HG03095 (cell line): ENCODE data around the gene HABP4.
"Not testable (repeated sequence)": the region's sequence is repeated elsewhere in the genome, so short reads cannot be mapped to it uniquely, and the experiment has no call there.

Source experiments
- ATAC-seq: cut with Tn5 transposase; IDR thresholded peaks from one replicate; pipeline ENCODE4 v1.9.1; 2021; ENCODE audit warnings: moderate library complexity; ENCODE audit not compliant: unreplicated experiment

Gene HABP4

GRCh38 chr9:96496368-96497116 lies 46.6 kb downstream of the HABP4 start:
- ATAC-seq: no peak

DNA sequence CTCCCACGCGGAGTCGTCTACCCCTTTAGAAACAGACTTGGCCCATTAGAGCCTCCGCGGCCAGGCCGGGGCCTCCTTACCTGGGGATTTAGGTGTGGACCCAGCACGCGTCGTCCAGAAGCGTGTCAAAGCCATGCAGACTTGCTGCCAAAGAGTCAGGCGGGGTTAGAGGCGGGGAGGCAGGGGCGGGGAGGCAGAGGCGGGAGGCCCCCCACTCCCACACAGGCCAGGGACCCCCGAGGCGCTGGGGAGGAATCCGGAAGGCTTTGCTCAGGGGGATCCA lies 47.1 kb downstream of the HABP4 start:
- no peak for ATAC-seq

GRCh38 chr9:96498796-96499195 lies 48.8 kb downstream of the HABP4 start:
- ATAC-seq: no peak

- no peak for ATAC-seq
Measured at GRCh38 chr9:96499257-96499656, 49.3 kb downstream of the HABP4 start.

- no peak for ATAC-seq
Measured at GRCh38 chr9:96500696-96501632, 51.0 kb downstream of the HABP4 start.

DNA sequence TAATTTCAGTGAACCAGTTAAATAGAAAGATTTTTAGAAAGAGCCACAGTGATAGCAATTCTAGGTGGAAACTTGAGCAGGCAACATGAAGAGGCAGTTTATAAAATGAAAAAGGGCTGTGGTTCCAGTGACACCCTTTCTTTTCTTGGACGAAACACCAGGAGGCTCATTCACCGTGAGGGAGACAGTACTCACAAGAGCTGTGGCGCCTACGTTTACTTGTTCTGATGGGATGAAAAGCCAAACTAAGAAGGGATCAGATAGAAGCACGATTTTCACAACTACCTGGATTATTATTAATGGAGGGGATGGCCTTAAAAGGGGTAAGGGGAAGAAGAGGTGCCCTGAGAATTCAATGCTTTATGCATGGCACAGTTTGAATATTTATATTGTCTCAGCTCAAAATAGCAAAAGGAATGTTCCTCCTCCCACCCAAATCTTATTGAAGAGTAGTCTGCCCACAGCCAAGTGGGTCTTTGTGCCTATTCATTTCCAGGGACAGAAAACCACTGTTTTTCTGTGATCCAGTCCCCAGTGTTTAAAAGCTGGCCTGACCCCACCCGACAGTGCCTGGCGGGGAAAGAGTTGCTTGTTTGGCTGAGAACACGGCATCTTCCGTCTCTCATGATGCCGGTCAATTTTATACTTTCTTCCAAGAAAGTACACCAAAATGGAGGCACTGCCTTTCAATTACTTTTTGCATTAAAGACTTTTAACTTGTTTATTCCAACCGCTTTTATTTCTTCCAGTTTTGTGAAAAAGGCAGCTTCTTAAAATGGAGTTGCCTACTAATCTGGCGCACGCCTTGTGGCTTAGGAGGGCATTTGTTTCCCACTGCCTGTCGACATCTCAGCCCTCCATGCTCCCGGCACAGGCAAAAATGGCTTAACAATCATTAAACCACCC lies 51.9 kb downstream of the HABP4 start:
- no peak for ATAC-seq

- ATAC-seq: no peak
Measured at GRCh38 chr9:96502539-96503373, 52.8 kb downstream of the HABP4 start.

DNA sequence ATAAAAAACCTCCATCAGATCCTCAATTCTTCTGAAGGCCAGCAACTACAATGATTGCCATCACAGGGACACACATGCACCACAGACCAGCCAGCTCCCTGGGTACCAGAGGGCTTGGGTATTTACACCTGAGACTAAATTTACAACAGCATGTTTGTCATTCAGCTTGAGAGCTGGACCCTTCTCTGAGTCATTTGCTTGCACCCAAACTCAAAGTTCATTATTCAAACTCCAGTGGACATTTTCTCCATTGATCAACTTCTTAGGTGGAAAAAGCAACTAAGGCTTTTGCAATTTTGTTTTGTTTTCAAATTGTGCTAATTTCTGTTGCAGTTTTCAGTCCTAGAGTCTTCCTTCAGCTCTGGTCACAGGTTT lies 53.4 kb downstream of the HABP4 start:
- not testable (repeated sequence) for ATAC-seq

DNA sequence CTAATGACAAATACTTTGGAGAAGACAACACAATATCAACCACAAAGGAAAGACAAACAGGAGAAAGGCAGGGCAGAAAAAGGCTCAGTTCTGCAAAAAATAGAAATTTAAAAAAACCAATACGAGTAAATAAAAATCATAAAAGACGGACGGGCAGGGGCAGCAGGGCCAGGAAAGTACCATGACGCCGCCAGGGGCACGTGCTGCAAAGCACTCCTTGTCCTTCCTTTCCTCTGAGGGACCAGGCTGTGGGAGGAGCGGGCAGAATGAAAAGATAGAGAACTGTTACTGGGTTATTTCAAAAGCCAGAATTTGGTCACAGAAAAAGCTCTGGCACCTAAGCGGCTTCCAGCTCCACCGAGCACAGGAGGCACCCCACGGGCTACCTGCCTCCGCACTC lies 53.9 kb downstream of the HABP4 start:
- no peak for ATAC-seq

DNA sequence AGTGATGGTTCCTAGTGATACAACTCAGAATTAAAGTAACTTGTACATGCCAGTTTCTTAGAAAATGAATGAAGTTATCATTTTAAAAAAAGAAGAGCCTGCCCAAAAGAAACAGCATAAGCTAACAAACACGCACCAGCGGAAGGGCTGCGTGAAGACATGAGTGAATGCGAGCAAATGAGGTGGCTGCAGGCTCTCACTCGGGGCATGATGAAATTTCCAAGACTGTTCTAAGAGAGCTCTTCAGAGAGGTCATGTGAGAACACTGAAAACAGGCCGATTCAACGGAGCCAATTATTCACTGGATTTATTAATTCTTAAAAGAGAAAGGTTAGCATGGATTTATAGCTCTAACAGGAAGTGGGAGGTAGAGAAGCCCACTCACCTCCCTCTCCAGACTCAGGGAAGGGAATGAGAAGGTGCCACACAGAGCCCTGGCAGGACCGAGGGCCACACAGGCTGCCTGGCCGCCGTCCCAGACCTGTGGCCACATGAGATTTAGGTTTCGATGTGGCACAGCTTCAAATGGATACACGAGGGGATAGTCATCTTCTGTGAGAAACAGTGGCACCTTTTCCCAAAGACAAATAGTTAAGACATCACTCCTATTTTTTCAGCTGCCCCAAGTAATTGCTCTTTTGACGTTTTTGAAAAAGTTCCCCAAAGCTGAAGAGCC lies 55.5 kb downstream of the HABP4 start:
- ATAC-seq: no peak

DNA sequence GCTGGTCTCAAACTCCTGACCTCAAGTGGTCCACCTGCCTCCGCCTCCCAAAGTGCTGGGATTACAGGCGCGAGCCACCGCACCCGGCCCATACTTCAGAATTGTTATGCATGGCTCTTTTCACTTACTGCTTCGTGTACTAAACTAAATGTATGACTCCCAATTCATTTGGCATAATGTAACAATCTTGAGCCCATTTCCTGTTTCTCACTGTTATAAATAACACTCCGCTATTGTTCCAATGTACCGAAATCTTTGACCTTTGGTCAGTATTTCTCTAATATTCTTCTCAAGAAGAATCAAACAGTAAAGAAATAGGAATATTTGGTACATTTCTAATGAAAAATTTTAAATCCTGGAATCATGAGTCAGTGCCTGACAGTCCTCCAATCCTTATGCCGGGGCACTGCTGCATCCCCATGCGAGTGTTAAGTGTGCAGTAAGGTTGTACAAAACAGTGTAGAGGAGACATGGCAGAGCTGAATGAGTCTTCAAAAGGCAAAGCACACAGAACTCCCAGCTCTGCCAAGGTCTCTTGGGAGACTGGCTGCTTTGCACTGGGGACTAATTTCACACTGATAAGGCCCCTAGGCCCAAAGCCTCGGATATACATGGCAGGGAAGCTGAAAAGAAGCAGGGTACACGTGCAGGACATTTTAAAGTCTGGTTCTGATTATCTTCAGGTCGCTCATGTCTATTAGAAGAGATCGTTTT lies 58.4 kb downstream of the HABP4 start:
- no peak for ATAC-seq

DNA sequence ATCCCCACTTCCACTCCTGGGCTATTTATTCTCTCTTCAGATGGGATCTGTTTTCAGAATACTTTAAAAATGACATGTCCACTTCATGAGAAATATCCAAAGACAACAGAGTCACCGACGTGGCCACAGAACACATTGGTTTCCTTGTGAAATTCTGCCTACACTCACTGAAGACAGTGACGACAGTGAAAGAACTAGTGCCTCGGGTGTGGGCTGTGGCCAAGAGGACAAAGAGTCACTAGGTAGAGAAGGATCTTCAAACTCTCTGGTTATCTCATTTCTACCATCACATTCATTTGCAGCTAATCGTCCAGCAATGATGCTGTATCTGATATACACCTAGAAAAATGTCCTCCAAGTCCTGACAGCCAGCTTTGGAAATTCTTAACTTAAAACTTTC lies 59.1 kb downstream of the HABP4 start:
- ATAC-seq: no peak

- ATAC-seq: no peak
Measured at GRCh38 chr9:96509848-96510247, 59.9 kb downstream of the HABP4 start.

DNA sequence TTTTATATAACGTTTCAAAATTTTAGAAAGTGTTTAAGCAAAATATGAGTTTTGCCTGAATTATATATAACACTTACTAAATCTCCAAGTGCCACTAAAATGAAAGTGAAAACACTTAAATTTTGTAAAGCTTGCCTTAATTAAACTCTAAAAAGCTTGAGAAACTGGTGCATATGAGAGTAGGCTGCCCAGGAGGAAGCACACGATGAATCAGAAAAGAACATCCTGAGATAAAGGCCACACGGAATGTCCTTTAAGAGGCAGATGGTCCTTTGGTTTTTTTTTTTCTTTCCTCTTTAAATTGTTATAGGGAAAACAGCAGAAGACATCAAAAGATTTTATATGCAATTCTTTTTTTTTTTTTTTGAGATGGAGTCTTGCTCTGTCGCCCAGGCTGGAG lies 60.3 kb downstream of the HABP4 start:
- no peak for ATAC-seq

GRCh38 chr9:96512240-96512639 lies 62.3 kb downstream of the HABP4 start:
- ATAC-seq: no peak

- ATAC-seq: no peak
Measured at GRCh38 chr9:96513622-96514021, 63.7 kb downstream of the HABP4 start.

DNA sequence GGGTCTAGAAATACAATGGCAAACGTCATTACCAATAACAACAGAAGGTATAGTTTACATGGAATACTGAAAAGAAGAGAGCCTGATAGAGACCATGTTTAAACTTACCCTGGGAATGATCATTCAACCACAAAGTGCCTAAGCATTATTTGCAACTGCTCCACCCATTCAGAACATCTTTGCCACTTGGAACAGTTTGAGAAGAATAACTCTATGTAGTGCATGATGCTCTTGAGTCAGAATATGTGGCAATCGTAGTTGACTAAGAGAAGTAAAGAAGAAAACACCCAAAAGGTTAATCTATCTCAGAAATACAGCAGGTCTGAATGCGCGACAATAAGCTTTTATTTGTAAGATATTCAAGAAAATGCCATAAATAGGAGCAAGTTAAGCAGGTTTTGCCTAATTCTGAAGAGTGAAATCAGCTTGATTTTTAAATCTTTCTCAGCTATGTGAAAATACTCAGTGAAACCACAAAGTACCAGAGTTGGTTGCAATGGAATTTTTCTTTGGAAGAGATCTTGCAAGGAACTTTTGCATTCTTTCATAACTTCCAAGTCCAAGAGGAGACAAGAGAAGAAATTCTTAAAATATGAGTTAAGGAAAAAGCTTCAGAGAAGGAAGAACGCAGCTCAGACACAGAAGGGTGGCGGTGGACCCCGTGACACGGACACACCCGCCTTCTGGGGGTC lies 64.3 kb downstream of the HABP4 start:
- ATAC-seq: no peak

DNA sequence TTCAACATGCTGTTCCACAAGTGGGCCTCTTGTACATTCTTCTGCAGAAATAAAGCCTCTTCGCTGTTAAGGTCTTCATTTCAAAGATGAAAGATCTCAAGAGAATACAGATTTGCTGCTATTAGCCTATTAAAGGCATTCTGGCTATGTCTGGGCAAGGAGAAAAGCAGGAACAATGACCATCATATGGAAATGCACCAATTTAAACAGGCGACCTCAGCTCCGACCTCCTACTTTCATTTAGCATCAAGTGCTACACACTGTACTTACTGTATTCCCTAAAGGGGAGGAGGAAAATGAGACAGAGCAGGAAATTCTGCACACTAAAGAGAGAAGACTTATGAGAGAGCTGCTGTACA lies 64.8 kb downstream of the HABP4 start:
- ATAC-seq: no peak
